ENCODE data around the gene PPP1R2B.

Gene PPP1R2B

DNA sequence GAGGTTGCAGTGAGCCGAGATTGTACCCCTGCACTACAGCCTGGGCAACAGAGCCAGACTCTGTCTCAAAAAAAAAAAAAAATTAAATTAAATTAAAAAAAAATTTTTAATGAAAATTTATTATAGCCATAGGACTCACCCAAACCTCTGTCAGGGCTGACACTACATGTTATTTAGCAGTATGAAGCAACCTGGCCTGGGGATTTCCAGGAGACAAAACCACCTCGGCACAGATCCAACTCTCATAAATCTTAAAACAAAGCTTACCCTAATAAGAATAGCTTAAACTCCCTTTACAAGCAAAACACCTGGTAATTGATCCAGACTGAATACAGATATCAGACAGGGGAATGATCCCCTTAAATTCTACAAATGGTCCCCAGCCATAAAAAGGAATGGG, 38.4 kb downstream of the PPP1R2B start:
- no peaks in the 10 kb centered on the region for H3K4me1 ChIP-seq (ENCODE audit: control insufficient read depth, insufficient read depth, low read length)
- H3K9ac ChIP-seq (ENCODE audit: low read length): no peak overlapping the region
- no peaks in the 10 kb centered on the region for H3K27me3 ChIP-seq (ENCODE audit: control insufficient read depth, insufficient read depth, low read length)
- no peak overlapping the region for H3K4me3 ChIP-seq (ENCODE audit: low read length)
- H3K36me3 ChIP-seq (ENCODE audit: control insufficient read depth, insufficient read depth, low read length): no peaks in the 10 kb centered on the region
- H3K27ac ChIP-seq (ENCODE audit: low read depth, low read length): no peak overlapping the region

GRCh38 chr5:156892223-156892622, 42.1 kb downstream of the PPP1R2B start:
- Histone ChIP-seq H3K4me1 (ENCODE audit: control insufficient read depth, insufficient read depth, low read length) (no peaks in the 10 kb centered on the region), H3K36me3 (ENCODE audit: control insufficient read depth, insufficient read depth, low read length) (no peaks in the 10 kb centered on the region), H3K4me3 (ENCODE audit: low read length) (no peak overlapping the region), H3K27ac (ENCODE audit: low read depth, low read length) (no peak overlapping the region), H3K27me3 (ENCODE audit: control insufficient read depth, insufficient read depth, low read length) (no peaks in the 10 kb centered on the region), H3K9ac (ENCODE audit: low read length) (no peak overlapping the region)

- Histone ChIP-seq H3K36me3 (ENCODE audit: control insufficient read depth, insufficient read depth, low read length) (no peaks in the 10 kb centered on the region), H3K4me3 (ENCODE audit: low read length) (no peak overlapping the region), H3K4me1 (ENCODE audit: control insufficient read depth, insufficient read depth, low read length) (no peaks in the 10 kb centered on the region), H3K9ac (ENCODE audit: low read length) (no peak overlapping the region), H3K27ac (ENCODE audit: low read depth, low read length) (no peak overlapping the region), H3K27me3 (ENCODE audit: control insufficient read depth, insufficient read depth, low read length) (no peaks in the 10 kb centered on the region)
Measured at GRCh38 chr5:156892864-156893263, 42.8 kb downstream of the PPP1R2B start.

DNA sequence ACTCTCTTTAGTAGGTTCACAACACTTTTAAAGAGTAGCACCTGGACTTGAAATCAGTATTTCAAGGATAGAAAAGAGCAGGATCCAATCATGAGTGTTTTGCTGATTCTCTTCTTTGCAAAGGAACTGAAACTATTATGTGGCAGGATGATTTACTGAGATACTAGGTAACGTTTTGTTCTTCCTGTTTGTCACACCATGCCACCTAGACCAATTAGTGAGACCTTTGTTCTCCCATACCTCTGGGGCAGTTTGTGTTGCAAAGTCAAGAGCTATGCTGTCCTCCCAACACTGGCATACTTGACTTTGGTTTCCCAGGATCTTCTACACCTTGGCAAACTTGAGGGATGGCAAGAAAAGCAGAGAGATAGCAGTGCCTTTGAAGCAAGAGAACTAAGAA, 43.4 kb downstream of the PPP1R2B start:
- no peak overlapping the region for H3K27ac ChIP-seq (ENCODE audit: low read depth, low read length)
- no peaks in the 10 kb centered on the region for H3K27me3 ChIP-seq (ENCODE audit: control insufficient read depth, insufficient read depth, low read length)
- H3K4me1 ChIP-seq (ENCODE audit: control insufficient read depth, insufficient read depth, low read length): no peaks in the 10 kb centered on the region
- H3K4me3 ChIP-seq (ENCODE audit: low read length): no peak overlapping the region
- H3K9ac ChIP-seq (ENCODE audit: low read length): no peak overlapping the region
- H3K36me3 ChIP-seq (ENCODE audit: control insufficient read depth, insufficient read depth, low read length): no peaks in the 10 kb centered on the region

DNA sequence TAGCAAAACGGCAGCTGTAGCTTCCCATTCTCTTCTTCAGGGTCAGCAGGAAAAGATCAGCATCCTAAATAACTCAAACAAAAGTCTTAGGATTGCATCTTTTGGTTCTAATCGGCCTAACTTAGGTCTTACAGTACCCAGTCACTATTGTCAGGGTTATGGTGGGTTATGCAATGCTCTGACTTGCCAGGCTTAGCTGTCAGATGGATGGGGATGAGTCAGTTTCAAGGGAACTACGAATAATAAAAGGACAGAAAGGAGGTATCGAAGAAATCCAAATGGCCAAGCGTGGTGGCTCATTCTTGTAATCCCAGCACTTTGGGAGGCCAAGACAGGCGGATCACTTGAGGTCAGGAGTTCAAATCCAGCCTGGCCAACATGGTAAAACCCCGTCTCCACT, 46.5 kb downstream of the PPP1R2B start:
- Histone ChIP-seq H3K4me1 (ENCODE audit: control insufficient read depth, insufficient read depth, low read length) (no peaks in the 10 kb centered on the region), H3K9ac (ENCODE audit: low read length) (no peak overlapping the region), H3K27ac (ENCODE audit: low read depth, low read length) (no peak overlapping the region), H3K4me3 (ENCODE audit: low read length) (no peak overlapping the region), H3K36me3 (ENCODE audit: control insufficient read depth, insufficient read depth, low read length) (no peaks in the 10 kb centered on the region), H3K27me3 (ENCODE audit: control insufficient read depth, insufficient read depth, low read length) (no peaks in the 10 kb centered on the region)

All from rectal smooth muscle tissue (tissue), 1 donor.